CD14-positive monocyte (primary cell): ENCODE measurements around the gene FHOD3. TPM values are rescaled to one million over a fixed set of nuclear protein-coding genes. Genes with fewer than 3 reads are reported as not detected.
A peak's percentile ranks its signal among the peaks of the same experiment; 100 is the strongest.

Experiments
- DNase-seq, 3 donors: peaks; one replicate each; pipeline ENCODE4 v3.0.0-alpha.2; 2011 to 2022
- H2AFZ ChIP-seq: 2 replicates; pipeline ENCODE4 v1.6.0; 2012; ENCODE audit warnings: mild to moderate bottlenecking, low read depth, low read length, inconsistent platforms; ENCODE audit not compliant: insufficient read depth, poor library complexity, severe bottlenecking
- H3K27ac ChIP-seq, 2 donors: 1 replicate in 1 of 2; 2 replicates in 1 of 2; pipeline ENCODE4 v1.5.1; 2012 to 2013; ENCODE audit warnings: low read length in 2 of 2, control low read depth in 1 of 2, inconsistent platforms in 1 of 2, low read depth in 1 of 2, mild to moderate bottlenecking in 1 of 2
- H3K27me3 ChIP-seq, 2 donors: one replicate each; pipeline versions ENCODE4 v1.6.0 to v1.6.1; 2011 to 2013; ENCODE audit warnings: low read length in 2 of 2; ENCODE audit not compliant: control insufficient read depth in 2 of 2, insufficient read depth in 2 of 2
- H3K36me3 ChIP-seq, 2 donors: replicated peaks in 1 of 2; 1 replicate in 1 of 2; 2 replicates in 1 of 2; pipeline versions ENCODE4 v1.5.1 to v1.6.1; 2012 to 2013; ENCODE audit warnings: low read length in 2 of 2, control low read depth in 1 of 2, inconsistent platforms in 1 of 2, mild to moderate bottlenecking in 1 of 2; ENCODE audit not compliant: insufficient read depth in 2 of 2, control insufficient read depth in 1 of 2
- H3K4me1 ChIP-seq, 2 donors: 1 replicate in 1 of 2; 2 replicates in 1 of 2; pipeline versions ENCODE4 v1.5.1 to v1.6.1; 2012 to 2013; ENCODE audit warnings: low read length in 2 of 2, control low read depth in 1 of 2, inconsistent platforms in 1 of 2, mild to moderate bottlenecking in 1 of 2, moderate library complexity in 1 of 2; ENCODE audit not compliant: insufficient read depth in 2 of 2, control insufficient read depth in 1 of 2
- H3K4me2 ChIP-seq: replicated peaks from 2 replicates; pipeline ENCODE3; 2012; ENCODE audit warnings: low read length, moderate library complexity, mild to moderate bottlenecking; ENCODE audit not compliant: poor library complexity, severe bottlenecking; ENCODE audit errors: extremely low read depth
- H3K4me3 ChIP-seq, 3 experiments: fragments of 200-600 bp in 1 of 3; sonication (generic) in 1 of 3; replicated peaks in 1 of 3; 1 replicate in 2 of 3; 2 replicates in 1 of 3; pipeline ENCODE4 v1.5.1; 2011 to 2013; ENCODE audit warnings: low read length in 3 of 3, mild to moderate bottlenecking in 3 of 3, control low read depth in 2 of 3, low read depth in 2 of 3, inconsistent platforms in 1 of 3, moderate library complexity in 1 of 3
- H3K79me2 ChIP-seq: 2 replicates; pipeline ENCODE4 v1.6.0; 2012; ENCODE audit warnings: mild to moderate bottlenecking, control low read depth, inconsistent platforms, low read length, moderate library complexity; ENCODE audit not compliant: insufficient read depth
- H3K9ac ChIP-seq: 2 replicates; pipeline ENCODE4 v1.6.0; 2017; ENCODE audit warnings: low read length, mild to moderate bottlenecking; ENCODE audit not compliant: insufficient read depth, poor library complexity, severe bottlenecking
- H3K9me3 ChIP-seq, 2 donors: replicated peaks in 1 of 2; 1 replicate in 1 of 2; 2 replicates in 1 of 2; pipeline versions ENCODE4 v1.5.1 to v1.6.1; 2012 to 2013; ENCODE audit warnings: low read length in 2 of 2, control low read depth in 1 of 2; ENCODE audit not compliant: control insufficient read depth in 1 of 2, insufficient read depth in 1 of 2
- H4K20me1 ChIP-seq: 2 replicates; pipeline ENCODE4 v1.6.0; 2012; ENCODE audit warnings: mild to moderate bottlenecking, low read length, control low read depth, moderate library complexity; ENCODE audit not compliant: insufficient read depth
- H3K27ac Mint-ChIP-seq, 7 donors: one replicate each; pipeline ENCODE4 v1.8.0; 2020; ENCODE audit warnings: mild to moderate bottlenecking in 7 of 7, mixed read lengths in 7 of 7, moderate library complexity in 6 of 7, inconsistent platforms in 2 of 7
- H3K27me3 Mint-ChIP-seq, 3 donors: one replicate each; pipeline ENCODE4 v1.8.0; 2021 to 2022; ENCODE audit warnings: low read depth in 3 of 3, mild to moderate bottlenecking in 3 of 3, mixed read lengths in 3 of 3, moderate library complexity in 3 of 3, inconsistent platforms in 1 of 3
- H3K36me3 Mint-ChIP-seq, 2 donors: one replicate each; pipeline ENCODE4 v1.8.0; 2020; ENCODE audit warnings: mixed read lengths in 2 of 2, inconsistent platforms in 1 of 2, mild to moderate bottlenecking in 1 of 2
- H3K4me1 Mint-ChIP-seq: one replicate; pipeline ENCODE4 v1.8.0; 2020; ENCODE audit warnings: mild to moderate bottlenecking, mixed read lengths
- H3K4me3 Mint-ChIP-seq, 2 donors: one replicate each; pipeline ENCODE4 v1.8.0; 2020; ENCODE audit warnings: mild to moderate bottlenecking in 2 of 2, mixed read lengths in 2 of 2, moderate library complexity in 1 of 2
- H3K9me3 Mint-ChIP-seq, 7 donors: one replicate each; pipeline ENCODE4 v1.8.0; 2020 to 2022; ENCODE audit warnings: mixed read lengths in 7 of 7, mild to moderate bottlenecking in 6 of 7, moderate library complexity in 6 of 7, inconsistent platforms in 2 of 7
- WGBS: methylation state at CpG from one replicate; pipeline ENCODE4 v1.1.5; 2013; ENCODE audit warnings: missing lambda C conversion rate; ENCODE audit not compliant: insufficient coverage; 5-methylcytosine and 5-hydroxymethylcytosine counted together
- intact Hi-C, 2 donors: fragments of 100-400 bp; cut with micrococcal nuclease; formaldehyde crosslinking; loops; one replicate each; pipeline versions ENCODE4 v1.15.0 to v1.15.1; 2023
- polyA plus RNA-seq, 3 donors: library from polyadenylated mRNA; depleted of rRNA in 1 of 3; unstranded in 2 of 3; stranded (reverse) in 1 of 3; fragments of 300-500 nt in 2 of 3; fragments of >200 nt in 1 of 3; fragmentation: Illumina TruSeq in 2 of 3; gene quantifications; 1 replicate in 2 of 3; 2 replicates in 1 of 3; pipeline ENCODE4 v1.2.3, GENCODE V29; 2012 to 2021
- TF ChIP-seq, protein P1 (sequence below): fragments of 200-600 bp; IDR thresholded peaks from one replicate; pipeline ENCODE4 v1.8.0; 2022; ENCODE audit warnings: antibody characterized with exemption, mild to moderate bottlenecking

The FHOD3 gene
- polyA plus RNA-seq, 3 donors = not detected

DNA sequence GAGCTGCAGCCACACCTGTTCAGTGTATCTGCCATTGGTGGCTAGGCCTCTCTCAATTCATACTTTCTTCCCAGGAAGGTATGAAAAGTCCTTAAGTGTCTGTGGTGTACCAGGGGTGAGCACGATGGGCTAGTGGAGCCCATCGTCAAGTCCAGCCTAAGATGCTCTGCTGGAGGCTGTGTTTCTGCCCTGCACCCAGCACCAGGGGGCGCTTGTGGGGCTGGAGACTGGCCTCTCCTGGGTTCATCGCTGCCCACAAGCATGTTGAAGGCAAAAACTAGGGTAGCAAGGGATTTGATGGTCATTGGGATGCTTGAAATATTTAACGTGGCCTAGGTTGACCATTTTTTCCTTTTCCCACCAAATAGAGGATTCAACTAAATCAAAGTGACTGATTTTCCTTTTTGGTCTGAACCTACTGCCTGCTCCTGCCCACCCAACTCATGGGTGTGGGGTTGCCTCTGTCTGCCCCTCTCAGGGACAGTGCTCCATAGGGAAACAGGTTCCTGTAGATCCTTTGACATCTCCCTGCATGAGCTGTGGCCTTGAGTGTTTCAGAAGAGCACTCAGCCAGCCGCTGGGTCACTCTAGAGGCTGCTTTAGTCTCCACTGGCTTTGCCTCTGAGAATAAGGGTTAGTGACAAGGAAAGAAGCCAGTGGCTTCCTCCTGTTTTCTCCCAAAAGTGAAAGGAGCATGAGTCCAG, 472.2 kb downstream of the FHOD3 start:
- TF ChIP-seq, protein P1, sequence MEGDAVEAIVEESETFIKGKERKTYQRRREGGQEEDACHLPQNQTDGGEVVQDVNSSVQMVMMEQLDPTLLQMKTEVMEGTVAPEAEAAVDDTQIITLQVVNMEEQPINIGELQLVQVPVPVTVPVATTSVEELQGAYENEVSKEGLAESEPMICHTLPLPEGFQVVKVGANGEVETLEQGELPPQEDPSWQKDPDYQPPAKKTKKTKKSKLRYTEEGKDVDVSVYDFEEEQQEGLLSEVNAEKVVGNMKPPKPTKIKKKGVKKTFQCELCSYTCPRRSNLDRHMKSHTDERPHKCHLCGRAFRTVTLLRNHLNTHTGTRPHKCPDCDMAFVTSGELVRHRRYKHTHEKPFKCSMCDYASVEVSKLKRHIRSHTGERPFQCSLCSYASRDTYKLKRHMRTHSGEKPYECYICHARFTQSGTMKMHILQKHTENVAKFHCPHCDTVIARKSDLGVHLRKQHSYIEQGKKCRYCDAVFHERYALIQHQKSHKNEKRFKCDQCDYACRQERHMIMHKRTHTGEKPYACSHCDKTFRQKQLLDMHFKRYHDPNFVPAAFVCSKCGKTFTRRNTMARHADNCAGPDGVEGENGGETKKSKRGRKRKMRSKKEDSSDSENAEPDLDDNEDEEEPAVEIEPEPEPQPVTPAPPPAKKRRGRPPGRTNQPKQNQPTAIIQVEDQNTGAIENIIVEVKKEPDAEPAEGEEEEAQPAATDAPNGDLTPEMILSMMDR = no peak
- no peak for DNase-seq
- no peak overlapping the region for H3K4me2 ChIP-seq
- WGBS = 93% methylated on average over 3 of the region's 6 CpGs
- H3K9me3 ChIP-seq = no peaks in the 10 kb centered on the region
- H3K27me3 ChIP-seq = no peaks in the 10 kb centered on the region
- no peaks in the 10 kb centered on the region for H3K79me2 ChIP-seq
- H3K4me1 ChIP-seq = no peaks in the 10 kb centered on the region
- no peak overlapping the region for H3K27ac ChIP-seq
- no peak overlapping the region for H3K4me3 ChIP-seq
- H3K9ac ChIP-seq = no peak overlapping the region
- no peaks in the 10 kb centered on the region for H3K36me3 ChIP-seq
- no peaks in the 10 kb centered on the region for H3K4me1 Mint-ChIP-seq
- intact Hi-C loops = no loop called here
- H3K9me3 Mint-ChIP-seq = peaks cover 0 to 4% (median 0%) of the 10 kb centered on the region in 7 donors
- no peaks in the 10 kb centered on the region for H4K20me1 ChIP-seq
- H3K27me3 Mint-ChIP-seq = peaks cover 0 to 2% (median 0%) of the 10 kb centered on the region in 3 donors
- H3K4me3 Mint-ChIP-seq = no peak overlapping the region
- no peaks in the 10 kb centered on the region for H3K36me3 Mint-ChIP-seq
- H3K27ac Mint-ChIP-seq = no peak overlapping the region
- H2AFZ ChIP-seq = no peak overlapping the region

DNA sequence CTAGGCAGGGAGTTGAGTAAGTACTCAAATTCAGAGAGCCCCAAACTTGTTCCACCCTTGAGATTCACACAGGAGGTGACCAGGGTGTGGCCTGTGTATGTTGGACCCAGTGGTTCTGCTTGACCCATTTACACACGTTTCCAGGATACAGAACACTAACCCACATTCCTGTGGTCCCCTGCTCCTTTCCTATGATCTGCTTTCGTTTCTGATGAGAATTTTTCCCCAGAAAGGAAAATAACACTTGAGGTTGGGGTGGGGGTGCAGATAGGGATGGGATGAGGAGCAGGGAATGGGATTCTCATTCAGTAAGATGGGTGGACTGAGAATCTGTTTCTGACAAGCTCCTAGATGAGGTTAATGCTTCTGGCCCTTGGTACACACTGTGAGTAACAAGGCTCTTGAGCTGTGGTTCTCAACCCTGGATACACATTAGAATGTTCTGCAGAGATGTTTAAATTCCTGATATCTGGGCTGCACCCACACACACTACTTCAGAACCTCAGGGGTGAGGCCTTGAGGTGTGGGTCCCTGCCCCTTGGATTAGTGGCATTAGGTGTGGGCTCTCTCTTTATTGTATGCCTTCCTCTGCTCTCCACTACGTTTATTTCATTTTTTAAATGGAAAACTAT, 472.9 kb downstream of the FHOD3 start:
- H3K4me2 ChIP-seq = no peak overlapping the region
- no peaks in the 10 kb centered on the region for H3K79me2 ChIP-seq
- H3K27ac ChIP-seq = no peak overlapping the region
- no peaks in the 10 kb centered on the region for H3K27me3 ChIP-seq
- Mint-ChIP-seq H3K27me3 (peaks cover 0 to 2% (median 0%) of the 10 kb centered on the region in 3 donors), H3K36me3 (no peaks in the 10 kb centered on the region), H3K4me1 (no peaks in the 10 kb centered on the region), H3K27ac (peak overlapping the region in 1 of 7 donors; percentile 31), H3K9me3 (peaks cover 0 to 4% (median 0%) of the 10 kb centered on the region in 7 donors), H3K4me3 (no peak overlapping the region)
- TF ChIP-seq, protein P1 = no peak
- no peaks in the 10 kb centered on the region for H4K20me1 ChIP-seq
- no peak overlapping the region for H2AFZ ChIP-seq
- intact Hi-C loops = no loop called here
- no peaks in the 10 kb centered on the region for H3K36me3 ChIP-seq
- no peaks in the 10 kb centered on the region for H3K4me1 ChIP-seq
- H3K4me3 ChIP-seq = no peak overlapping the region
- no peak for DNase-seq
- H3K9ac ChIP-seq = no peak overlapping the region
- H3K9me3 ChIP-seq = no peaks in the 10 kb centered on the region
- WGBS = 80% methylated on average over 1 of the region's 3 CpGs
